GM04503 (cell line): ENCODE data around the gene SORL1.
"Not testable (repeated sequence)": the region's sequence is repeated elsewhere in the genome, so short reads cannot be mapped to it uniquely, and the experiment has no call there.

Experiments used
- DNase-seq: peaks from one replicate; pipeline ENCODE4 v3.0.0-alpha.2; 2012; ENCODE audit warnings: low read depth

Gene SORL1

DNA sequence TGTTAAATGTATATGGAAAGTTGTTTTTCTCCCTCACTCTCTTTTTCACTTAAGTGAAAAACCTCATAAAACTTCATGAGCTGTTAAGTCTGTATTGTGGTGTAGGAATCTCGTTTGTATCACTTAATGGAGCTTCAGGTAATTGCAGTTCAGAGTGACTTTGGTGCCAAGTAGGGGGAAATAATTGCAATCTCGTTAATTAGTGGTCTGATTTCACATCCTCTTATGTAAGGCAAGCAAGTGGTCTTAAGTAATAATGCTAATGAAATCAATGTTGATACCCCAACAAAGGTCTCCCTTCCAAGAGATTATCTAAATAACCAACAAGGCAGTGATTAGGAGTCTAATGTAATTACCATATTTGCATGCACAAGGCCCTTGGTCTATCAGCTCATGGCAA is 174.9 kb downstream of the SORL1 start:
- DNase-seq: no peak

DNA sequence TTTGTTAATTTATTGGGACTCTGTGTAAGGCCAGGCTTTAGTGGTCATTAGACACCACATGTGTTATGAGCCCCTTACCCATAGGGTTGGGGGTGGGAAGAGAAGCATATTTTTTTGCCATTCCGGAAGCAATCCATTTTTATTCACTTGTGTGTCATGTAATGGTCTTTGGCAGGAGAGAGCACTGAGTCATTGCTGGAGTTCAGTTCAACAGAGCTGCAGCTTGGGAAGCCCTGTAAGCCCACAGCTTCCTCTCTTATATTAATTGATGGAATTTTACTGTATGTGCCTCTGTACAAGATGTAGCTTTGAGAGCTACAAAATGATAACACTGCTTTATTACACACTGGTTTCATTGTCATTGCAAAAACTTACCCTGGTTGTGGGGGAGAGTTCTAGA is 177.9 kb downstream of the SORL1 start:
- DNase-seq: peak; percentile 51

DNA sequence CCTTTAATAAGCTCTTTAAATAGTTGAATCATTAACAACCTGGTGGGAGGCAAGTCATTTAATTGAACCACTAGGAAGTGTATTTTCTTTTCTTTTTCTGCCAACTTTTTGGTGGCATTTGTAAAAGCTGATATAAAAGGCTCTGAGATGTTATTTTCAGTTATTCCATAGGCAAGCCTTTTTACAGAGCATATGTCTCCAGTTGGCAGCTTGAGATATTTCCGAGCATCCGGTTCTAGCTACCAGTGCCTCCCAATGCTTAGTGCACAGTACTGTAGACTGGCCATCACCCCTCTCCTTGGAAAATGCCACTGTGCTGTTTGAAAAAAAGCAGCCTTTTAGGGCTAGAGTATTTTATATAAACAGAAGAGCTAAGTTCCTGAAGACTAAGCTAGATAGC is 179.3 kb downstream of the SORL1 start:
- DNase-seq: no peak

DNA sequence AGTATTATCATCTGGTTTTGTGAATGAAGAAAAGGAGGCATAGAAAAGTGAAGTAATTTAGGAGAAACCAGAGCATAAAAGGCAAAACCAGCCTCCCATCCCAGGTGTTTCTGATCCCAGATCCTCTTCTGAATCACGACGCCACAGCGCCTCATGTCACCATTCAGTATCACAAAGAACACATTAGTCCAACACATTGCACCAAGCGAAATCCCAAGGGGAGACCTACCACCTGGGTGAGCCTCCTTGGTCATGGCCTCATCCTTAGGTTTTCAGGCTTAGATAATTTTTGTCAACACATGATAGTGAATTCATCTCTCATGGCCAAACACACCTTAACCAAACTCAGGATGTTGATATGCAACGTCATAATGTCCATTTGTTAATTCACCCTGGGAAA is 182.2 kb downstream of the SORL1 start:
- no peak for DNase-seq

DNA sequence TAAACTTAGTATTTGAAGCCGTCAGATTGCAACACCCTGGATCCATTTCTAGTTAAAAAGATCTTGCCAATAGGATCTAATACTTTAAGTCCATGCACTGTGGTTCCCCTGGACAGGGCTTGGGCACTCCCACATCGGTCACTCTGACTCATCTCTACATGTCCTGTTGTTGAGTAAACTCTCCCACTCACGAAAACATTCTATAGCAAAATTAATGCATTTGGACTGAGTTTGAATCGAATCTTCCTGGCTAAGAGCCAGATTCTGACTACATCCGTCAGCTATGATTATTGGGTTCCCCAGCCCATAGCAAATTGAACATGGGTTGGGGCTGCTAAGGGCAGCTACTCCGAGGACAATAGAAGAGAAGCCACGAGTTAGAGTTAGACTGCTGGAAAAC is 182.8 kb downstream of the SORL1 start:
- DNase-seq: peak; percentile 71

DNA sequence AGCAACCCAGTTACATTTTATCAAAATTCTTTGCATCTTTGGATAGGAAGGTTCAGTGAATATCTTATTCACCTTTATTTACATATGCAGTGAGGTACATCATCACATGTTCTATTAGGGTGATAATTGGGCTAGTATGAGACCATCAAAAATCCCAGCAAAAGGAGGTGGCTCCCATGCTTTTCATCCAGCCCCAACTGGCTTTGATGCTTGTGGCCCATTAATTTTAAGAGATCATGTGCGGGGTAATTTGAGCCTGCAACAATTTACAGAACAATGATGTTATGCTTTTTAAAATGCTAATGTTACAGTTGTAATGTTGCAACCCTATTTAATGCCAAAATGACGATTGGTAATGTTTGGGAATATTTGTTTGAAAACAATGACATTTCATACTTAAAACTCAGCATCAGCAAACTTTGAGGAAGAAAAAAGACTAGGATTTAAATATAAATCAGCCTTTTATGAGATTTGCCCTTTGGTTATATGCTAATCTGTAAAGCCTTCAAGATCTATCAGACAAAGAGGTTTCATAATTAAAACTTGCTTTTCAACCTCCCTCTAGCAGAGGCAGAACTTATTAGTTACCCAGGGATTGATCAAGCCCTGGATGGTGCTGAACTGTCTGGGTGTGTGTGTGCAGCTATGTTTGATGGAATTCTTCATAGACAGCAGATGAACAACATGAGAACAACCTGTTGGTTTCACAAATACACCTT is 184.1 kb downstream of the SORL1 start:
- no peak for DNase-seq

DNA sequence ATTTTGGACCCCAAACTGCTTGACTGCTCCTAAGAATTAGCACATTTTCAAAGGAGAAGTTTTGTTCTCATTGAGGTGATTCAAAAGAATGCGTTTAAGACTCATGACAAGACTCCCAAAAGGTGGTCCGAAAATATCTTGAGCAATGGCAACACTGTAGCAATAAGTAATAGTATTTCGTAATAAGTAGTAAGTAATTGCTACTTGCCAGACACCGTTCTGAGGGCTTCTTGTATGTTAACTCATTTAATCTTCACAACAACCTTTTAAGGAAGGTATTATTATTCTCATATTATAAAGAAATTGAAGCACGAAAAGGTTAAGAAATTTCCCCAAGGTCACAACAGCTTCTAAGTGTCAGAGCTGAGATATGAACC is 184.7 kb downstream of the SORL1 start:
- DNase-seq: no peak

DNA sequence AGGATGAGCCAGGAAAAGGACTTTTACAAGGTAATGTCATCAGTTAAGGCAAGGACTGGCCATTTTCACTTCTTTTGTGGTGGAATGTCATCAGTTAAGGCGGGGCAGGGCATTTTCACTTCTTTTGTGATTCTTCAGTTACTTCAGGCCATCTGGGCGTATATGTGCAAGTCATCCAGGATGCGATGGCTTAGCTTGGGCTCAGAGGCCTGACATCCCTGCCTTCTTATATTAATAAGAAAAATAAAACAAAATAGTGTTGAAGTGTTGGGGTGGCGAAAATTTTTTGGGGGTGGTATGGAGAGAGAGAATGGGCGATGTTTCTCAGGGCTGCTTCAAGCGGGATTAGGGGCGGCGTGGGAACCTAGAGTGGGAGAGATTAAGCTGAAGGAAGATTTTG is 185.5 kb downstream of the SORL1 start:
- not testable (repeated sequence) for DNase-seq

DNA sequence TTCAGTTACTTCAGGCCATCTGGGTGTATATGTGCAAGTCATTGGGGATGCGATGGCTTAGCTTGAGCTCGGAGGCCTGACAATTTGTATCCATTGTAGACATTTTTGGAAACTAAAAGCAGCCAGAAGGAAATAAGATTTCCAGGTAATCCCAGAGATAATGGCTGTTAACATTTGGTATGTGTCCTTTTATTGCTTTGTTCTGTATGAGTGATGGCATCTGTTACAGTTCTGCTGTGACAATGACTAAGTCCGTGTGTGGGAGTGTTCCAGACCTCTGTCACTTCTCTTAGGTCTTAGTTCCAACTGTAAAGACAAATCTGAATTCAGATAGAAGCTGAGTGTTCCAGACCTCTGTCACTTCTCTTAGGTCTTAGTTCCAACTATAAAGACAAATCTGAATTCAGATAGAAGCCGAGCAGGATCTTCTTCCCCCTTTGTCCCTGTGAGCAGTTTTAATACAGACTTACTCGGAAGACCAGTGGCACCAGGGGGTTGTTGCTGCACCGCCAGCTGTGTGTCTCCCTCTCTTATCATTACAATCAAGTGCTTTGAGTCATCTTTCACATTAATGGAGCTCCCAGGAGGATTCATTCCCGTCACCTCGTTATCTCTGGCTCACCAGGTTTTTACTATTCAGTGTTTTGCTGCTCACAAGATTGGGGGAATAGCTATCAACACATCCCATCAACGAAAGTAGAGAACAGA is 191.5 kb downstream of the SORL1 start:
- DNase-seq: no peak

DNA sequence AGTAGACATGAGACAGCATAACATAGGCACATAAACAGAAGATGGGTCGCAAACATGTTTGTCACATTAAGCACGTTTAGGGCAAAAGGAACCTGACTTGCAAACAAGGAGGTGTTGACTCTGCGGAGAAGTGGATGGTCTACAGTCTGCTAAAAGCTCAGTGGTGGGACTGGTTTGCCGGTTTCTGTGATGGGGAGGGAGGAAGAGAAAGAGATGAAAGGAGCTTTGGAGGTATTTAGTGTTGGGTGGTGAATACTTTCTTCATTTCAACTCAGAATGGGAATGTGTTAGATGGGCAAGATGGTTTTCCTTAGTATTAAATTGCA is 192.0 kb downstream of the SORL1 start:
- no peak for DNase-seq

DNA sequence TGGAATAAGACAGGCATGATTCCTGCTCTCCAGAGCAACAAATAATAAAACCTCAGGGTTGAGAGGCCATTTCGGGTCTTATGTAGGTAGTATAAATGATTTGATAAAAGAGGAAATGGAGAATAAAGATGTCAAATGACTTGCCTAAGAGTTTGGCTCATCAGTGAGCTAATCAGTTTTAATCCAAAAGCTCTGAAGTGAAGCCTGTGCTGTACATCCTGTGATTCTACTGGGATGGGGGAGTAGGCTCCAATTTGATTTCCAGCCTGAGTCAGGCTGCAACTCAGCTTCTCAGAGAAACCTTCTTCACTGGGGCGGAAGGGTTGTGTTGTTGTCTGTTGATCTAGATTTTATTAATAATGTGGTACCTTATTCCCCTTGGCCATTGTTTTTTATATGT is 192.9 kb downstream of the SORL1 start:
- DNase-seq: no peak

DNA sequence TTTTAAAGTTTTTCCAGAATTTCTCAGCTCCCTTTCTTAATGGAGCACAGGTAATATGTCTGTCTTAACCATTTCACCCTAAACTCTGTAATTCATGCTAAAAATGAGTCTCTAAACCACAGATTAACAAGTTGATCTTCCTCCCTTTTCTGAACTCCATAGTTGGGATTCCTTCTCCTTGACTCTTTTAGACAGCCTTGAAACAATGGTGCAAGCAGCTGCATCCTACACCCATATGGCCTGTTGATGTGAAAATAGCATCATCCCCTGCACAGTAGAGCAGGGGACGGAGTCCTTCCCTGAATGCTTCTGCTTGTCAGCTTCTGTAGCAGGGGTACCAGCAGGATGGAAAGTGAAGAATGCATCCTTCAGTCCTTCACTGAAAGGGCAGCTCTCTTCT is 193.5 kb downstream of the SORL1 start:
- DNase-seq: no peak

DNA sequence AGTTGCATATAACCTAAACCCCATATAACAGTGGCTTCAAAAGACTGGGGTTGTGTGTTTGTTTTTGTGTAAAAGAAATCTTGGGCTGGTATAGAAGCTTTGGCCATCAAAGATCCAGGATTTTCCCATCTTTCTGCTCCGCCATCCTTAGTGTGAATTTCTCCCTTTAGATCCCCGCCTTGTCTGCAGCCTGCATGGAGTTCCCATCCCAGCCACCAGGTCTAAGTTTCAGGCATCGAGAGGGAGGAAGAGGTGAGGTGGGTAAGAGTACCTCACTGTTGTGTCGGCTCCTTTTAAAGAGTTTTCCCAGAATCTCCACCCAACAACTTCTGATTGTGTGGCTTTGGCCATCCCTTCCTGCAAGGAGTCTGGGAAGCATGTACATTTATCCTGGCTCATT is 196.2 kb downstream of the SORL1 start:
- DNase-seq: no peak

DNA sequence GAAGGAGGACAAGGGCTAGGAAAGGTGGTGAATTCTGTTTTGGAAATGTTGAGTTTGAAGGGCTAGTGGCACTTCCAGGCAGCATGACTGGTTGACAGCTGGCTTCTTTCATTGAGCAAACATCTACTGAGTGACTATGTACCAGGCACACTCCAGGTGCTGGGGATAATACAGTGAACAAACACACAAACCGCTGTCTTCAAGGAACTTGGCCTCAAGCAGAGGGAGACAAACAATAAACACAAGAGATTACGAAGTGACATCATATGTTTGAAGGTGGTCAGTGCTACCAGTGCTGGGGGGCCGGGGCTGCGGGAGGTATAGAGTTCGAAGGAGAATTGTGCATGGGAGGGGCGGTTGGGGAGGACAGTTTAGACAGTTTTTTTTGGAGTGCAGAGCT is 197.7 kb downstream of the SORL1 start:
- DNase-seq: no peak

DNA sequence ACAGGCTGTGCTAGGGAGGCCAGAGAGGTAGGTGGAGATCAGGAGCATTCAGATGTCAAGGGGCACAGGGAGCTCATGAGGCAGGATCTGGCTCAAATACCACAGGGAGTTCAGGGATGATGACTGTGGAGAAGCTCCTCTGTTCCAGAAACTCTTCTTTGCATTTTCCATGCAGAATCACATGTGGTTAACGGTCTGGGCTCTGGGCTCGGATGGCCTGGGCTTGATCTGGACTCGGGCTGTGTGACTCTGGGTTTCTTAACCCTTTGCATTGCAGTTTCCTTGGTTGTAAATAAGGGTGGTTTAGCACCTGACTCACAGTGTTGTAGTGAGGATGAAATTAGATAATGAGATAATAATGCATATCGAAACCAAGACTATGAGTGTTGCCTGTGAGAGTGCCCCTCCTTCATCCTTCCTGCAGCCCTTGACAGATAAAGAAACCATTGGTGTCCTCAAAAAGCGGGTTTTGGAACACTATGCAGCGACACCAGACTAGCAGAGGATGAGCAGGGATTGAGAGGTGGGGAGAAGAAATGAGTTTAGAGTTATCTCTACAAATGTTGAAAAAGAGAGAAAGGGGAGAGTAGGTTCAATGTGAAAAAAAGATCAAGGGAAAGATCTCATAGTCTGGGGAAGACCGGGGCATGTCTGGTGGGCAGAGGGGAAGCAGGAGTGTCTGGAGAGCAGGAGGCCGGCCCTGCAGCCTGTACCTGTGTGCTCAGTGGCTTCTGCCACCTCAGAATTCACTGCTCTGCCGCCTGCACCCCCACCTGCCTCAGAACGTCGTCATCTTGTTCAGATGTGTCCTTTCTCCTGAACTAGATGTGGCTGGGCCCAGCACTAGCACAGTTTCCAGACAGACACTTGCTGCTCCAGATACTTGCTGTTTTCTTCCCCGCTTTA is 198.5 kb downstream of the SORL1 start:
- DNase-seq: no peak

DNA sequence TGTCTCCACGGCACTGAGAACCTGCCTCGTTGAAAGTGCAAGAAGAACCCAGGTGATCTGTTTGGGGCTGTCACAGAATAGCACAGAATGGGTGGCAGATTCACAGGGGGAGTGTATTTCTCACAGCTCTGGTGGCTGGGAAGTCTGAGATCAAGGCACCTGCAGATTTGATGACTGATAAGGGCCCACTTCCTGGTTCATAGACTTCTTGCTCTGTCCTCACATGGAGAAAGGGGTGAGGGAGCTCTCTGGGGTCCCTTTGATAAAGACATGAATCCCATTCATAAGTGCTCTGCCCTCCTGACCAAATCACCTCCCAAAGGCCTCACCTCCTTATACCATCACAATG is 199.1 kb downstream of the SORL1 start:
- DNase-seq: no peak

DNA sequence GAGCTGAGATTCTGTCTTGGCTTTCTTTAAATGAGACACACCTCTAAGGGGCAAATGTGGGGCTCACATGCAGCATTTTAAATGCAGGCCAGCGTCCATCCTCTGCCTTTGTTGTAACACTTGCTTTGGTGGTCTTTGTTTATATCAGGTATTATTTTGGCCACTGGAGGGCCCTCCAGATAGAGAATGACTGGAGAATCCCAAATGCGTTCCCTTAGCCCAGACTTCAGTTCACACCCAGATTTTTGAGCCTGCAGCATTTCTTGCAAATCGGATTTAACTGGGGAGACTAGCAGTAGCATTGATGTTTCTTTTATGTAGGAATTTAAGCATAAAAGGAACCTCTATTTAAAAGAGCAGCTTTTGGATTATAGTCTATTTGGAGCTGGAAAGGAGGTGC is 200.9 kb downstream of the SORL1 start:
- no peak for DNase-seq

DNA sequence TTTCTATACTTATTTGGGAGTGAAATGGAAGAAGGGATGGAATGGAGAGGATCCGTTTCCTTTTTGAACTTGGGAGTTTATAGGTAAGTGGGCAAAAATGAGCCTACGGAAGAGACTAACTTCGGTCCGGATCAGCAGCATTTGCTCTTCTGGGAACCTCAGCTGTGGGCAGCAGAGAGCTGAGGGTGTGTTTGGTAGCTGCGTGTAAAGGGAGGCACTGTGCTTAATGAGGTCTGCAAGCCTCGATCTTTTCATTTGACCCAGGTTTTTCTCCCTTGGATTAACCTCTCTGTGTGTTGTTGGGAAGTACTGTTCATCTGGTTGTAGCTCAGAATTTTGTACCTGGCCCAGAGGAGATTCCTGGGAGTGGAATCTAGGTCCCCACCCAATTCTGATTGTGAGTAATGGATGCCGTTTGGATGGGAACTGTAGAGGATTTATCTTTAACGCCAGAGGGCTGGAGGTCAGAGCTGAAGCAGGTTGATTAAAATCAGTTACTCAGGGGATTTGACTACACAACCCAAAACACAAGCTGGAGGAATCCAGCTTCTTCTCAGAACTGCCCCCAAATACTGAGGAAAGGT is 202.2 kb downstream of the SORL1 start:
- DNase-seq: no peak

DNA sequence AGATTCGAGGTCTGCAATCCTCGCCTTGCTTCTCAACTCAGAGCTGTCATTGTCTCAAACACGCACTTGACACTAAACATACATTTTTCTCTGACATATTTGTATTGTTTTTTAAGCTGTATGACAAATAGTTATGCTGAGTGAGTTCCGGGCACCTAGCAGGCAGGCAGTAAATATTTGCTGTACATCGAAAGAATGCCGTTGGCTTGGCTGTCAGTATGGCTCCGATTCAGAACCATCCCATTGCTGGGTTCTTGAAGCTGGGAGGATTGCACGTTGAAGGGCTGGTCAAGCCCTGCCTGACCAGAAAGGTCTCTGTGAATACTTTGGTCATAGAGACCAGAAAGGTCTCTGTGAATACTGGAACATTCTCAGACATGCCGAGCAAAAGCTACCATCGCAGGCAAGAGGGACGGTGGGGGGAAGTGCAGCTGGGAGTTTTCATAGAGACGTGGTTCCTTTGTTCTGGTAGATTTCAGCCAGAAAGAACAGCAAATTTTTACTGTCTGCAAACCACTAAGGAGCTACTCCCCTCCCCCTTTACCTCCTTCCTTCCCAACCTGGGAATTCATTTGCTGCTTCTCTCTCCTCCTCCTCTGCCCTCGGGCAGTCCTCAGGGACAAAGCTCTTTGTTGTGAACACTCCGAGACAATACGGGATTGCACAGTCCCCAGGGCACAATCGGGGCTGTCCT is 202.9 kb downstream of the SORL1 start:
- DNase-seq: no peak

DNA sequence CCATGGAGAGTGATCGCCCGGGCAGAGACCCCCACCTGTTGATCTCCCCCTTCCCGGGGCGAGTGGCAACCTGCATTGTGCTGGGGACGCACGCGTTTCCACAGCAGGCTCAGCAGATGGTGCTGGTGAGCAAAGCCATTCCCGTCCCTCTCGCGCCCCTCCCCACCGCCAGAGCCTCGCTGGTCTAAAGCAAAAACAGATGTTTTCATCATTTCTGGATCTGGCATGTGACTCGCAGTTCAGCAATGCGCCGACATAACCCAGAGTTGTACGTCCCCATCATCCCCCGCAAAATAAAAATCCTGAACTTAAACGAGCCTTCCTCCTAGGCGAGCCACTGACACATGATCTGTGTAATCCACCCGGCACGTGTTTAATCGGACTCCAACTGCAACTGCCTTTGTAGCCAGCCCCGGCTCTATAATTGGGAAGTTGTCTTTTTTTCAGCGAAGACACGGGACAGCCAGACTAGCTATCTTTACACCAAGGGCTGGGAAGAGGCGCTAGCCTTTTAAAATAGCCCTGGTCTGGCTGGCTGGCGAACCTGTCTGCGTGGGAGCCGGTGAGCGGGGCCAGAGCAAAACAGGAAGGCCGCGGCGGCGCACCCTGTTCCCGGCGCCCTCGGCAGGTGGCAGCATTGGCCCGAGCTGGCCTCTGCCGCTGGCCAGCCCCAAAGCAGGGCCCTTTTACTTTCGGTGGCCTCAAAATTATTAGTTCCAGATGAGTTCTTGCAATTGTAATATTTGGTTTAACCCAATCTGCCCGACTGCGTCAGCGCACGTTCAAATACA is 203.6 kb downstream of the SORL1 start:
- DNase-seq: peak; percentile 90

DNA sequence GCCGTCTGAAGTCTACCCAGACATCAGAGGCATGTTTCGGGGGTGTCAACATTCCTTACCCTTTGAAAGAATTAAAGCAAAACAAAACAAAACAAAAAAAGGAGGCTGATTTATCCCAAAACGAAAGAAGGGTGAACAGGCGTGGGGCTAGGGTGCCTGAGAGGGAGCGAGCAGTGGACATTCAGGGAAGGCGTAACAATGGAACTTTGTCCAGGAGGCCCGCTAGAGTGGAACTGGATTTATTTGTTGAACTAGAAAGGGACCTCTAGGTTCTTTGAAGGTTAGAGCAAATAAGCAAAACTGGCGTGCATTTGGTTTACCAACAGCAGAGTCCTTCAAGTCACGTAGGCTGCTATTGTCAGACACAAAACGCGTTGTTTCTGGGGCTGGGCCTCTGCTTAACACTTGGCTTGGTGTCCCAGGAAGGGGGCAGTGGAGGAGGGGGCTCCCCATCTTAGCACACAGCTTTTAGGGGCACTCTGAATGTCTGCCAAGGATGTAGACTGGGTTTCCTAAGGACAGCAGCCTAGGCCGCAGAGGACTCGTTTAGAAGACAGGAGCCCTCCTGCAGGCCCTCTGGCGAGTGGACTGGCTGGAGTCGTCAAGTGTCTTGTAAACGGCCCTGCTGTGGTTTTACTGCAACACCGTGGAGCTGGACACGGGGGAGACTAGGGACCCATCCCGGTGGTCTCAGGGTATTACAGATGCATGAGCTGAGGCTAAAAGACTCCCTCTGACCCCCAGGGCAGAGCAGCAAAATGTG is 204.4 kb downstream of the SORL1 start:
- no peak for DNase-seq
